GM19324 (cell line): ENCODE data around the gene PLSCR5.
A peak's percentile ranks its signal among the peaks of the same experiment; 100 is the strongest.

ENCODE experiments used
- ATAC-seq: cut with Tn5 transposase; IDR thresholded peaks from one replicate; pipeline ENCODE4 v1.9.1; 2021; ENCODE audit warnings: mild to moderate bottlenecking, moderate library complexity; ENCODE audit not compliant: unreplicated experiment, low FRiP score

Gene PLSCR5

DNA sequence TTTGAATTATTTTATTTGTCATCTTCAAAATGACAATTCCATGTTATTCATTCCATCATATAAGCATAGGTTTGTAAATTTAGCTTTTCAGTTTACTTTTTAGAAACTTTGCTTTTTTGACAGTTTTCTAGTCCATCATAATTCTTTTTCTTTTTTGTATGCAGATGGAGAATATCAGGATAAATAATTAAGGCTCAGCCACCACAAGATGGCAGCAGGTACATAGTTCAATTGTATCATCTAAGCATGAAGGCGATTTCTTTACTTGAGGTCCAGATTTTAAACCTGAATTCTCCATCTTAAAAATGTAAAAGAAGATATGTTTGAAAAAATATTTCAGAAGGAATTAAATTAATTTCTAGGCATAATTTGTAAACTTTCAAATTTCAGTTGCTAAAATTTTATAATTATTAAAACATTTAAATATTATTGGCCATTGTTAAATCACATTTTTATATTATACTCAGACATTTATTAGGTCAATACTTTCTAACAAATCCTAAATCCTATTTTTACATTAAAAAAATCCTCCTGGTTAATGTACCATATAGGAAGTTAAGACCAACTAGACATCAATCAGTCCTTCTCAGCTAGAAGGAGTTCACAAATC is 15.1 kb downstream of the PLSCR5 start:
- ATAC-seq, result no peak

DNA sequence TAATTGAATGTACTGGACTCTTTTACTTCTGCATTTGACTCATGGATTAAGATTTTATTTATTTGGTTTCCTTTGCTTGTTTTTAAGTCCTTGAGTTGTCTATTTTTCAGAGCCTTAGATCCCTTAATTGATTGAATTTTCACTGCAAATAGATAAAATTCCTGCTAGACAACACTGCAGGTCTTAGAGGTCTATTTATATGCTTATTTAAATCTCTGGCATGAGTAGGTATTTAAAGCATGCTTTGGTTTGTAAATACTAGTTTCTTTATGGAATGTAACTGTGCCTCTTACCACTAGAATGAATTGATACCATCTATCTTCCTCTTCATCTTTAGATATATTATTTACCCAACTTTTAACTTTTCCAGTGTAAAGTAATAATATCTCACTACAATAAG is 20.0 kb downstream of the PLSCR5 start:
- ATAC-seq, result no peak

DNA sequence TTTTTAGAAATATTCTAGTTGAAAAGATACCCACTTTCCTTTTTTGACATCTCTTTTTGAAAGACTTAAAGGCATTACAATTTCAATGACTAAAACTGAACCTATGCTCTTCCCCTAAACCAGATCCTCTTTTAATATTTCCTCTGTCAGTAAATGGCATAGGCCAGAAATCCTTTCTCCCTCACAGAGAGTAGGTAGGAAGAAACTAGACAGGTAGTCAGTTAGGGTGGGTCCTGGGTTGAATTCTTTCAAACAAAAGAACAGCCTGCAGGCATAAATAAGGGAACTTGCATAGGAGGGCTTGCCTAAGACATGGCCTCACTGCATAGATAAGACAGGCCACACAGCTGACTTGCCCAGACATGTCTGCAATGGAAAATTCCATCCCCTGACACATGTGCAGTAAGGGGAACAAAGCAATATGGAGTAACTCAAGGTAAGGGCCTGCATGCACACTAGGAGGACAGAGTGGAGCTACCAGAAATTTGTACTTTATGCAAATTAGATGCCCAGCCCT is 23.1 kb downstream of the PLSCR5 start:
- no peak for ATAC-seq

DNA sequence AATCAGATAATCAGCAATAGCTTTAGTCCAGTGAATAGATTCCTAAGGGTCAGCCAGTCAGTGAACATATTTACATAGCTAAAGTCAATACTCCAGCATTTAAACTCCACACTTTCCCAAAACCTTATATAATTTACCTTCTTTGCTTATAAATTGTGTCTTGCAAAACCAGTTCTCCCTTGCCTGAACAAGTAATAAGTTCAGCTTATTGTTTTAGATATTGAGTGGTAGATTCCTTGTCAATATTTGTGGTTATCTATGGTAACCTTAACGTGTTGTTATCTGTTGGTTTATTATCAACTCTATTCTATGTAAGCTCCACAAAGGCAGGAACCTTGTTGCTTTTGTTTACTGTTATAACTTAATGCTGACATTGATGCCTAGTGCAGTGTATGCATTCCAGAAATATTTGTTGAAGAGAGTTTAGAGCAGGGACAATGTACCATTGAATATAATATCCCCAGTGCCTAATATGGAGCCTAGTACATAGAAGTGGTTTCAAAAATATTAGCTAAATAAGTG is 24.0 kb downstream of the PLSCR5 start:
- no peak for ATAC-seq

DNA sequence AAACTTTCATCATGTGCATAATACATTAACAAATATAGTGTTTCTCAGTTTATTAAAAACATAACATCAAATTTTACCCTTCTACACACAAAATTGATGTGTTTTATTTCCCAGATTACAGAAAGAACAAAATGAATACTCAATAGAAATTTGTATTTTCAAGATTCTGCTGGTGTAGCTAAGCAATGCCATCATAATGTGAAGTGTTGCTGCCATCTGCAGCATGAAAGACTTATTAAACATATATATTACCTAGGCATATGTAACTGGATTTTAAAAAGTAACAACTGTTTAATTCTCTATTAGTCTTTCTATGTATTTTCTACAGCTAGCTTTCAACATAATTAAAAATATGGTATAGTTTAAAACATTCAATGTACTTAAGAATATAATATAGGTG is 27.5 kb downstream of the PLSCR5 start:
- ATAC-seq, result no peak

DNA sequence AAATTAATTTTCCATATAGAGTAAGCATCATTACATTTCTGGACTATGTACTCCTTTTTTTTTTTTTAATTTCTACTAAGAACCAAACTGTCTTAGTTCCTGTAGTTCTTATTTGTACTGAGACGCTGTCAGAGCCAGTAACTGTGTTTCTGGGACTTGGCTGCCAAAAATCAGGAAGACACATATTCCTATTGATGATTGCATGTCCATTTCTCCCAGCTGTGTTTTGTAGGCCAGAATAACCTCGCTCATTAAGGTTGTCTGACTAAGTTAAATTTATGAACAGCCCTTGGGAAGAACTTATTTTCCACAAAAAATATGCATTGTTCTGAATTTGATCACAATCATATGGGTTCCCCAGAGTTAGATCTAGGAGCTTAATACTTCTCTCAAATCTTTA is 29.5 kb downstream of the PLSCR5 start:
- ATAC-seq, result no peak

DNA sequence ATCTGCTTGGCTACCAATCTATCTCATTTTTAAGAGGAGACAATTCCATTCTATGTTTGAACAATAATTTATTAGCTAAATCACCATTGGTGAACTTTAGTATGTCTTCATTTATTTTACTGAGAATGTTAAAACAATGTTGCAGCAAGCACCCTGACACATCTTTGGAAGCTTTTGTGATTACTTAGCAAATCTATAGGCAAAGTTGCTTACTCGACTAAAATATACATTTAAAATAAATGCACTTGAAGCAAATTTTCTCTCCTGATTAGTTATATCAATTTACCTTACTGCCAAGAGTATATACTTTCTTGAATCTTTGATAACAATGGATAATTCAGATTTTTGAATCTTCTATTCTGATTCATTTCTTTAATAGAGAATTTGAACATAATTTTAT is 31.0 kb downstream of the PLSCR5 start:
- no peak for ATAC-seq

DNA sequence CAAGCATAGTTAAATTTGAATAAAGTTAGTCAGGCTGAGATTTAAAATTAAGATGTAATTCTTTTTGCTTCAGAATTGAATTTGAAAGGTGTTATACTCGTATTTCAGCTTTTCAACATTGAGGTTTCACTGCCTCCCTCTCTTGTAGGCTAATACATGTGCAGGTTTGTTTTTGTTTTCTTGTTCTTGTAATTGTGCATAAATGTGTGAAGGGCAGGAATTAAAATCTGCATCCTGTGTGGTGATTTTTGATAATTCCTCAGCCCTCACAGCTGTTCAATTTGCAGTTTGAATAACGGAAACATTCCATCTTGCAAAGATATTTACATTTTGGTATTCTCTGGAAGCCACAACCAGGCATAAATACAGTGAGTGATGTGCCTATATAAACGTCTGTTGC is 35.8 kb downstream of the PLSCR5 start:
- ATAC-seq, result no peak

DNA sequence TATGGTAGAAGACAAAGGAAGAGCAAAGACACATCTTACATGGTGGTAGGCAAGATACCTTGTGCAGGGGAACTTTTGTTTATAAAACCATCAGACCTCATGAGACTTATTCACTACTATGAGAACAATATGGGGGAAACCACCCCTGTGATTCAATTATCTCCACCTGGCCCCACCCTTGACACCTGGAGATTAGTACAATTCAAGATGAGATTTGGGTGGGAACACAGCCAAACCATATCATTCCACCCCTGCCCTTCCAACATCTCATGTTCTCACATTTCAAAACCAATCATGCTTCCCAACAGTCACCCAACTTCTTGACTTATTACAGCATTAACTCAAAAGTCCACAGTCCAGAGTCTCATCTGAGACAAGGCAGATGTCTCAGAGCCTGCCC is 39.0 kb downstream of the PLSCR5 start:
- ATAC-seq, result no peak

DNA sequence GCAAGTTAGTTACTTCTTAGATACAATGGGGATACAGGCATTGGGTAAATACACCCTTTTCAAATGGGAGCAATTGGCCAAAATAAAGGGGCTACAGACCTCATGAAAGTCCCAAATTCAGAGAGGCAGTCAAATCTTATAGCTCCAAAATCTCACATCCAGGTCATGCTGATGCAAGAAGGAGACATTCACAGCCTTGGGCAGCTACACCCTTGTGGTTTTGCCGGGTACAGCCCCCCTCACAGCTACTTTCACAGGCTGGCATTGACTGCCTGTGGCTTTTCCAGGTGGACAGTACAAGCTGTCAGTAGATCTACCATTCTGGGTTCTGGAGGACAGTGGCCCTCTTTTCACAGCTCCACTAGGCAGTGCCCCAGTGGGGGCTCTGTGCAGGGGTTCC is 43.3 kb downstream of the PLSCR5 start:
- ATAC-seq, result no peak

DNA sequence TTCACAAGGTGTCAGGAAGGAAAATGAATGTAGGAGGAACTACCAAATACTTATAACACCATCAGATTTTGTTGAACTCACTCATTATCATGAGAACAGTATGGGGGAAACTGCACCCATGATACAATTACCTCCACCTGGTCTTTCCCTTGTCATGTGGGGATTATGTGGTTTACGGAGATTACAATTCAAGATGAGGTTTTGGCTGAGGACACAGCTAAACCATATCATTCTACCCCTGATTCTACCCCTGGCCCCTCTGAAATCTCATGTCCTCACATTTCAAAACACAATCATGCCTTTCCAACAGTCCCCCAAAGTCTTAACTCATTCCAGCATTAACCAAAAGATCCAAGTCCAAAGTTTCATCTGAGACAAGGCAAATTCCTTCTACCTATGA is 43.7 kb downstream of the PLSCR5 start:
- ATAC-seq, result no peak

DNA sequence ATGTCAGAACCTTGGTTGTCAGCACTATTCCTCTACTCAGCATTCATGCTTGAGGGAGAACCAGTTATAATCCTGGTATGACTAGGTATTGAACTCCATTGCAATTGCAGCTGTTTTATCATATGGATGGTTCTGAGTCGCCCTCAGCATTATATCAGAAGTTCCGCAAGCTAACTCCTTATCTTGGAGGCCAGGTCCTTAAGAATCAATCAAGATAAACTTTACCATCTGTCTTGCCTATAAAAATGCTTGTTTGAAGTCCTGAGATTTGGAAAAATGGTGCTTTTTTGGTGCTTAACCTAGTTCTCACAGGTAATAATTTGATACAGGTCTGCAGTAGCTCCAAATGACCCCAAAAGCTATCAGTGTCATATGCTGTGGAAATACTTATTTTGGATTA is 44.5 kb downstream of the PLSCR5 start:
- no peak for ATAC-seq

DNA sequence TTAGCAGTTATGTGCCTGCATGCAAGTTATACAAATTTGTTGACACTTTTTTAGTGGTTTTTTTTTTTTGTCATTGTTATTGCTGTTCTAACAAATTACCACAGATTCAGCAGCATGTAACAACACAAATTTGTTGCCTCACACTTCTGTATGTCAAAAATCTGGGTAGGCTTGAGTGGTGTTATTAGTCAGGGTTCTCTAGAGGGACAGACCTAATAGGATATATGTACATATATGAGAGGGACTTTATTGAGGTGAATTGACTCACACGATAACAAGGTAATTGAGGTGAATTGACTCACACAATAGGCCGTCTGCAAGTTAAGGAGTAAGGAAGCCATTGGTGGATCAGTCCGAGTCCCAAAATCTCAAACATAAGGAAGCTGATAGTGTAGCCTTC is 45.8 kb downstream of the PLSCR5 start:
- no peak for ATAC-seq

DNA sequence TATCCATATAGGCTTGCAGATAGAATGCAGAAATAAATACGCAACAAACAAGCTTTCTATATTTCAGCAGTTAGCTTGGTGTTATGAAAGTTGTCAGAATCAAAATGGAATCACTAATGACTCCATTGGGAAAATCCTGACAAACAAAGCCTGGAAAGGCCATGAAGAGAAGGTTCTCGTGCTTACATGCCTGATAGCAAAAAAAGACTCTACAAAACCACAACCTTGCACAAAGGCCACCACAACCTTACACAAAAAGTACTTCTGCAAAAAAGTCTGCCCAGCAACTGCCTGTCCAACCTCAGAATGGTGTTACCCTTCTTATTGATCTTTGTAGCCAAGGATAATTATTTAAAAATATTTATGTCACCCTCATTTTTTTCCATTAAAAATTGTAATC is 46.4 kb downstream of the PLSCR5 start:
- no peak for ATAC-seq

DNA sequence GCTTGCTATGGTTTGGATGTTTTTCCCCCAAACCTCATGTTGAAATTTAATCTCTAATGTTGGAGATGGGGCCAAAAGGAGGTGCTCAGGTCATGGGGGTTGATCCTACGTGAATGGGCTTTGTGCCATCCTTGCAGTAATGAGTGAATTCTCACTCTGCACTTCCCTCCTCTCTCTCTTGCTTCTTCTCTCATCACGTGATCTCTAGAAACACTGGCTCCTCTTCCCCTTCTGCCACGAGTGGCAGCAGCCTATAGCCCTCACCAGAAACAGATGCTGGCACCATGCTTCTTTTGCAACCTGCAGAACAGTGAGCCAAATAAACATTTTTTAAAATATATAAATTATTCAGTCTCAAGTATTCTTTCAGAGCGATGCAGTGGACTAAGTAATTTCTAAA is 47.4 kb downstream of the PLSCR5 start:
- ATAC-seq, result no peak

DNA sequence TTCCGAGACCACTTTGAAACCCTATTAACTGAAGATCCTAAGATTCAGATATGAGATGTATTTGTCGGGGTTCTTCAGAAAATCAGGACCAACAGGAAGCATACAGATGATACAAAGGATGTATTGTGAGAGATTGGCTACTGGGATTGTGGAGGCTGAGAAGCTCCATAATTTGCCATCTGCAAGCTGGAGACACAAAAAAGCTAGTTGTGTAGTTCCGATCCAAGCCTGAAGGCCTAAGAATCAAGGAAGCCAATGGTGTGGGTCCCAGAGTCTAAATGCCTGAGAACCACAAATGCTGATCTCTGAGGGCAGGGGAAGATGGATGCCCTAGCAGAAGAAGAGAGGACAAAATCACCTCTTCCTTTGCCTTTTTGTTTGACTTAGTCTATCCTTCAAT is 49.8 kb downstream of the PLSCR5 start:
- no peak for ATAC-seq

DNA sequence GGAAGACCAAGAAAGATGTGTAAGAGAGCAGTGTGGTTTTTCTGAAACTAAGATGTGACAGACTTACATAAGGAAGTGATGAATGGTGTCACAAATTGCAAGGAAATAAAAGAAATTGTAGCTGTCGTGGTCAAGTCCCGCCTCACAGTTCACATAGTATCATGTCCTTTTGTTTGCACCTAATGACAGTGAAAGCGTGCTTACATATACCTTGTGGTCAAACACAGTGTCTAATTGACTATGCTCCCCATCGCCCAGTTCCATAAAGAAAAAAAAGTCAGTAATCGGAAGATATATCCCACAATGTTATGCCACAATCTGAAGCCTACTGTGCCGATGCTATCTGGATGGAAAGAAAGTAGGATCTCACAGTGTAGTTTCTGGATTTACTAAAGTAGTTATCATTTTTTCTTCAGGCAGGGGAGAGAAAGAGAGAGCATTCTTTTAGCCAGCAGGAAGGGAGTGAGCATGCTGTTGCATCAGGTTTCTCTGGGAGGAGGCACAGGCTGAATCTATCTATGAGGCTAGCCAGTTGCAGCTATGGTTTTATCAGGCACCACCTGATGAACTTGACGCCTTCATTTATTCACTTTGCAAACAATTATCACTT is 50.9 kb downstream of the PLSCR5 start:
- no peak for ATAC-seq

DNA sequence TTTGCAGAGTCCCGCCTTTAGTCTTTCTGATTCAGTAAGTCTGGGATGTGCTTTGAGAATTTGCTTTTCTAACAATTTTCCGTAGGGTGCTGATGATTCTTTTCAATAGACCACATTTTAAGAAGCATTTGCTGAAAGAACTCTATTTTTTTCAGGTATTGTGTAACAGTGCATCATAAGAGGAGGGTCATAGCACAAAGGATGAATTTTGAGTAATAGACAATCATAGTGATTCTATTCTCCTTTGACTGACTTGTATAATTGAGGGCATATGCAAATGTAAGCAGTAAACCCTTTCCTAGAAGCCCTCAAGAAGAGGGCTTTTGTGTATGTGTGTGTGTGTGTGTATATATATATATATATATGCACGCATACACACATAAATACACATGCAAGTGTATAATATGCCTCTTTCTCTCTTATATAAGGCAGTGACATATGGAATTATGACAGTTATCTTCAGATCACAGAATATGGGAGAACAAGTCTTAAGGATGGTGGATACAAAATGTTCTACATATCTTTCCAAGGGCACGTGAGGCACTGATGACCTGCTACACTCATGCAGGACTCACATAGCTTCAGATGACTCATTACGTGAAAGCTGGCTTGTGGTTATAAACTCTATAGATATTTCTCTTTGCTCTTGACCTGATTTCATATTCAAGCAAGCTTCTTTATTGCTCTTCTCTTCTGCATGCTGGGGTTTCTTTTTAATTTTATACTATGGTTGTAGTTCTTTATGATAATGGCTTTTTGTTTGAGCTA is 54.2 kb downstream of the PLSCR5 start:
- peak; percentile 52 for ATAC-seq

DNA sequence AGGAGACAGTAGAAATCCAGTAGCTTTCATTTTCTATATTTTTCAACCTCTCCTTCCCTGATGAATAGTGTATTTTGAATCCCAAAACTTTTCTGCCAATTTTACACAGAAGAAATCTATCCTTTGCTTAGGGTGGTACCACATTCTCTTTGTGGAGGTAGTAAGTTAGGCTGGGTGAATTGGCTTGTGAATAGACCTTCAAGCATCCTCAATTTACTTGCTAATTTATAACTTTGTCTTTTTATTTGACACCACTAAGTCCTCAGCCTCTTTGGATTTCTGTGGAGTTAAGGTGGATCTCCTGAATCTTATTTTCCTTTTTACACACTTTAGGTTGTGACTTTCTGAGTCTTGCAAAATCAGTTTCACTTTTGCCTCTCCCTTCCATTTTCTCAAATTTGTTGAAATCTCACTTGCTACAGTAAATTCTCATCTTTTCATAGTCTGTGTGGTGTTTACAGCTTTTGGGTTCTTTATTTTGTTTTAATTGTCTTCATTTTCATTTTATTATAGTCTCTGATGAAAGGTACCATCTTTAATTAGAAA is 55.0 kb downstream of the PLSCR5 start:
- no peak for ATAC-seq

DNA sequence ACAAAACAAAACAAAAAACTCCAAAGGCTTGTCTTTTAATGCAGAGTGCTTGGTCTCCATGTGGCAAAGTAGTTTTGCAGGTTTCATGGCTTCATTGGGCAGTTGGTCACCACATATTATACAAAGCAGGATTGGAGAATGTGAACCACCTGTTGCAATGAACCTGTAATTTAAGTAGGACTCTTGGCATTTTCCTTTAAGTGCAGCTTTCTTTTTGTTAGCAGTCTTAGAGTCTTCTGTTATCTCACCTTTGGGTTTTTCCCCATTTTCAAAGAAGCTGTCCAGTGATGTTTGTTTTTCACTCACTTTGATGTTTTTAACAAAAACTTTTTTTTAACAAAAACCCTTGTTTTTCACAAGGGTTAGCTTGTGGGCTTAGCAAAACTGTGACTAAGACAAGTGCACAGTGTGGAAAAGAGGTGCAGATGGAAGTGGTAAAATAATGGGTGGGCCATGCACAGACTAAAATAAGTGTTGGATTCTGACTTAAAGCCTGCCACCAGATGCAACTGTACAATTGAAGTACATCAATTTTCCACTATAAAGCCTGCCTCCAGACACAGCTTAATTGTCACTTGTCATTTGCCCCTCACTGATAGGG is 57.8 kb downstream of the PLSCR5 start:
- ATAC-seq, result no peak

DNA sequence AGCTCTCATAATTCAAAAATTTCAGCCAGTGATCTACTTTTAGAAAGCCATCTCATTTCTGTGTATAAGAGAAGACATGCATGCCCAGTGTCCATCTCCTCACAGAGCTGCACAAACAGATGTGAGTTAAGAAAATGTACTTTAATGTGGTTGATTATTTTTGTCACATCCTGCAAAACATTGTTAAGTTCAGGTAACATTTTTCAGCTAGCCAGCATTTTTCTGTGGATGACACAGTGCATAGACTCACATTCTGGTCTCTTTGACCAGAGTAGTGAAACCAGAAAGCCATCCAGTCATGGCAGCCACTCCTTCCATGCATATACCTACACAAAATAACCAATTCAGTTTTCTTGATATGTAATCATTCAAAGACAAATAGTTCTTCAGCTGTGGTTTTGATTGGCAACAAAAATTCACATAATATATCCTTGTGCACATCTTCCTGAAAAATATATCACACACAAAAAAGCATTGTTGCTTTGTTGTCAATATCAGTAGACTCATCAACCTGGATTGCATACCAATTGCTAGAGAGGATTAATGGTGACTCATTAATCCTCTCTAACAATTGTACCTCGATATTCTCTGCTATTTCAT is 58.7 kb downstream of the PLSCR5 start:
- no peak for ATAC-seq
